Neural progenitor cell (in vitro differentiated cells): ENCODE measurements around the gene RASEF.

Experiments
- CTCF ChIP-seq: fragments of 200-600 bp; sonication (generic); IDR thresholded peaks from 2 replicates; pipeline ENCODE4 v1.5.1; 2017; ENCODE audit warnings: antibody characterized with exemption, mild to moderate bottlenecking
- EZH2phosphoT487 ChIP-seq: fragments of 200-600 bp; sonication (generic); IDR thresholded peaks from 2 replicates; pipeline ENCODE4 v1.6.1; 2017; ENCODE audit warnings: antibody characterized with exemption

- TF ChIP-seq CTCF, result no peak
- no peak for TF ChIP-seq EZH2phosphoT487
Measured at GRCh38 chr9:83000765-83001164, 62.2 kb downstream of the RASEF start.
